Testis (tissue), 2 donors: ENCODE data around the gene CDS1.

Source experiments
- CTCF ChIP-seq, 3 experiments: fragments of 450-650 bp in 2 of 3; fragments of 200-600 bp in 1 of 3; sonication (generic) in 1 of 3; IDR thresholded peaks; one replicate each; pipeline ENCODE4 v1.5.1; 2016 to 2019; ENCODE audit warnings: antibody characterized with exemption in 3 of 3, mild to moderate bottlenecking in 2 of 3, moderate library complexity in 1 of 3
- POLR2A ChIP-seq: fragments of 450-650 bp; IDR thresholded peaks from one replicate; pipeline ENCODE4 v1.6.1; 2017; ENCODE audit warnings: antibody characterized with exemption, mild to moderate bottlenecking, moderate library complexity

- TF ChIP-seq CTCF (IDR thresholded peaks at IDR 0.05) (no peak), POLR2A (no peak)
Measured at GRCh38 chr4:84632092-84632491, 49.2 kb downstream of the CDS1 start.
